Stimulated activated CD4-positive, alpha-beta T cell treated with anti-CD3 and anti-CD28 coated beads, TNF-alpha, amount 100 ng/mL, for 24 hours (primary cell): Measurements from ENCODE around the gene TIMM10.

Experiments
- DNase-seq, 3 experiments: peaks; one replicate each; pipeline ENCODE4 v3.0.0-alpha.2; 2020; ENCODE audit warnings: low read depth in 3 of 3

The TIMM10 gene, protein sequence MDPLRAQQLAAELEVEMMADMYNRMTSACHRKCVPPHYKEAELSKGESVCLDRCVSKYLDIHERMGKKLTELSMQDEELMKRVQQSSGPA

DNA sequence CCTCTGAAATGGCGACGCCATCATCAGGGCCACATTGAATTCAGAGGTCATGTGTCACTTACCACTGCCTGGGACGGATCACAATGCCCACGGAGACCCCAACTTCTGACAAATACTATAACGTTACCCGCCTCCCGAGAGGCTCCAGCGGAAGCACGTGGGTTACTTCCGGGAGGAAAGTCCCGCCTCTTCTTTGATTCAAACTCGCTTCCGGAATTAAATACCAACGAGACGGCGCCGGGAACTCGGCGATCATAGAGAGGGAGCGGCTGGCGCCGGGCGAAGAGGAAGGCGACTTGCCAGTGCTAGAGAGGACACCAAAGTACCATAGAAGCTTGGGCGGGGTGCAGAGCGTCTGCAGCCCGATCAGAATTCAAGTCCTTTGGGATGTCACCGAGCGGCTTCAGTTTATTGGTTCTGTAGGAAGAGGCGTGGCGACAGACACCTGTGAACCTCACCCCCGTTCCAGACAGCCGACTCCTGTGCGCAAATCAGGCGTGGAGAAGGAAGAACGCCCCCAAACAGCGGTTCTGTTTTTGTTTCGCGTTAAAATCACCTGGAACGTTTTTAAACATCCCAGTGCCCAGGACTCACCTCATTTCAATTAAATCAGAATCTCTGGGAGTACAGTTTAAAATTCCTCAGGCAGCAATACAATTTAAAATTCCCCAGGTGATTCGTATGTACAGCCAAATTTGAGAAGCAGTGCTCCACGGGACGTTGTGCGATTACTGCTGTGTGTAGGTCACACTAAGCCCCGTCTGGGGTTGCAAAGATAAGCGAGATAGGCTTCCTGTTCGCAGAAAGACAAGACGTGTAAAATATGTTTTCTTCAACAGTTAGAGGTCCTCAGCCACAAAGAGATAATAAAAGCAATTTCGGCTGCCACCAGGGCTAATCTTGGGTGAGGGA, at the start of gene TIMM10:
Gene TIMM10, minus strand, starts transcription at position 159 of the 912 bp plus-strand sequence. CDS start 565 bp downstream, outside the sequence.
- DNase-seq = peak; percentile 91 to 92 (median 91)

DNA sequence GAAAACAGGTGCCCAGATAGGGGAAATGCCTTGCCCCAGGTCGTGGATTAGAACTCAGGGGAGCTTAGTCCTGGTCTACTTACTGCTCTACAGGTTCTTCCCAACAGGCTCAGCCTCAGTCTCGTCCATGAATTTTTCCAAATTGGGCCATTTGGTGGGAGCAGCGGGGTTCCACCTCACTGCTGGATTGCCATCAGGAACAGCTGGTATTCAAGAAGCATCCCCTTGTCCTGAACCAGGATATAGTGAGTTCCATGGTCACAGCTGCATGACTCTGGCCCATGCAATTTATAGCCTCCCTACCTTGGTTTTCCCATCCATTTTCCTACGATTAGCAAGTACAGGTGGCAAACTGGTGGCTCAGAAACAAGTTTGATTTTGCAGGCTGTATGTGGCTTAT, 43.5 kb upstream of the TIMM10 start:
- DNase-seq = no peak

DNA sequence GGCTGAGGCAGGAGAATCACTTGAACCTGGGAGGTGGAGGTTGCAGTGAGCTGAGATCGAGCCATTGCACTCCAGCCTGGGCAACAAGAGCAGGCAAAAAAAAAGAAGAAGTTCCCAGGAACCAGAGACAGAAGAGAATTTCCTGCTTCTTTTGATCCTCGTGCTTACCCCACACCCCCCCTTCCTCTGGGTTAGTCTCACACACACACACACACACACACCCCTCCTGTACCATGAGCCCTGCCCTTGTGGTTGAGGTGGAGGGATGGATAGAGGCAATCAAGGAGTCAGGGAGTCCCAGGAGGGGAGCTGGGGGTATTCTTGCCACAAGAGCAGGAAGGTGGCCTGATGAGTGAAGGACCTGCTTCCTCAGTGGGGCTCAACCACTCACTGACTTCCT, 41.1 kb upstream of the TIMM10 start:
- no peak for DNase-seq

DNA sequence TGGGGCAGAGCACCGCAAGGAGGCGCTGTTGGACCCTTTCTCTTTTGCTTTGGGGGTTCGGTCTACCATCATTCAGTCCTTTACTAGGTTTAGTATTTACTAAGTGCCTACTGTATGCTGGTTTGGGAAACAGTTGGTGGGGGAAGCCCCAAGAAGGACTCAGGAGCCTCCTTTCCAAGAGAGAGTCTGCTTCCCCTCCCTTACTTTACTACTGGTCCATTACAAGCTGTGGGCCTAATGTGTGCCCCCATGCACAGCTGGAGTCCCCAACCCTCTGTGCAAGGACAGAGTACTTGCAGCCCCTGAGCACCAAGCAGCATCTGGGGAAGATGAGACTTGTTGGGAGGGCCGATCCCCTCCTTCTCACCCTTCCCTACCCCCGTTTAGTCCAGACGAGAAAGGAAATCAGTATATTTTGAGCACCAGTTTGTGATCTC, 37.8 kb upstream of the TIMM10 start:
- DNase-seq = peak in 1 of 3 experiments; percentile 80

DNA sequence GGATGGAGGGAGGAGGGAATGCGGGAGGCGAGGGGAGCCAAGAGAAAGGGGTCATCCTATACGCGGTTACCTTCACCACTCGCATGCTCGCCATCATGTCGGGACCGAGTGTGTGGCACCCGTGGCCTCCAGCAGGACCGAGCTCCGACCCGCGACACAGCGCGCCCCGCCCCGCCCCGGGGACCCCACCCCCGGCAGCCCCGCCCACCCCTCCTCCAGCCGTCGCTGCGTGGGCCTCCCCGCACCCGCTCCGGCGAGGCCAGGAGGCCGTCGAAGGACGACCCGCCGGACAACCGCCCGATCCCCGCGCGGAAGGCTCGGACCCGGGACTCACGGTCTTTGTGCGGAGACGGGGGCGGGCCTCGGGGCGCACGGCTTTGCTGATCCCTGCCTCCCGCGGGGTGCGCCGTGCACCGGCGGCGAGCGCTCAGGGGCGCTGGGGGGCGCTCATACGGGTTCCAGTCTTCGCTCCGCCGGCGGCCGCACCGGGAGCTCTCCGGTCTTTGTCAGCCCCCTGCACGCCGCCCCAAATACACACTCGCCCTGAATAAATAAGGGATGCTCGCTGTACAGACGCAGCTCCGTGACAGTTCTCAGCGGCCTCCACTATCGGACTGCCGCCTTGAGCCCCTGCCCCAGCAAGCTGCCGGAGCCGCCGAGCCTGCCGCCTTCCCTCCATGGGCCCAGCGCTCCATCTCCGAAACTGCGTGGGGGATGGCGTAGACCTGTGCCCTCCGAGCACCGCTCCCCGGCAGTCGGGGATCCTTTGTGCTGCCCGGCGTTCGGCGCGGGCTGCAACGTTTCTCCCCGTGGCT, 37.2 kb upstream of the TIMM10 start, which contains the start of gene UBE2L6:
Gene UBE2L6, minus strand, starts transcription at position 158 of the 815 bp plus-strand sequence. Its CDS starts 61 bp downstream, at position 97.
- DNase-seq = peak; percentile 29 to 90 (median 78)

DNA sequence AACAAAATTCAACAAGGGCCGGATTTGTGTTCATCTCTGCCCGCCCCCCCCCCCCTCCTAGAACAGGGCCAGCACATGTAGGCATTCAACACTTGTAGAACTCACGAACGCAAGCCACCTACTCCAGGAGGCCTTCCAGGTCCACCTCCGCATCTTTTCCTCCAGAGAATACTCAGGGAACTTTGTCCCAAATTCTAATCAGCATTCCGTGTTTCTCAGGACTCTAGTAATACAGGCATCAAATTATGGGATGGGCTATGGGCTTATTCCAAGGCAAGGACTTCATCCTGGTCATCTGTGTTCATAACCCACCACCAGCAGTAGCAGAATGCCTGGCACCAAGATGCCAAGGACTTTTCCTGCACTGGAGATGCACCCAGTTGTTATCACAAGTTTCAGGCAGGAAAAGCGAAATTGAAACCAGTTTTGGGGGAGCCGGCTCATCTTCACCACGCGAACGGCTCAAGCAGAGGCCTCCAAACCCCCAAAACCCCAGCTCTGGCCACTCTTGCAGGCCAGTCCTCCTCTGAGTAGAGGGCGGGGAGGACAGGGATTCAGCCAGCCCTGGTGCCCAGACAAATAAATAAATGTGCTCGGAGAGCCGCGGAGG, 36.5 kb upstream of the TIMM10 start:
- DNase-seq = peak in 1 of 3 experiments; percentile 14

DNA sequence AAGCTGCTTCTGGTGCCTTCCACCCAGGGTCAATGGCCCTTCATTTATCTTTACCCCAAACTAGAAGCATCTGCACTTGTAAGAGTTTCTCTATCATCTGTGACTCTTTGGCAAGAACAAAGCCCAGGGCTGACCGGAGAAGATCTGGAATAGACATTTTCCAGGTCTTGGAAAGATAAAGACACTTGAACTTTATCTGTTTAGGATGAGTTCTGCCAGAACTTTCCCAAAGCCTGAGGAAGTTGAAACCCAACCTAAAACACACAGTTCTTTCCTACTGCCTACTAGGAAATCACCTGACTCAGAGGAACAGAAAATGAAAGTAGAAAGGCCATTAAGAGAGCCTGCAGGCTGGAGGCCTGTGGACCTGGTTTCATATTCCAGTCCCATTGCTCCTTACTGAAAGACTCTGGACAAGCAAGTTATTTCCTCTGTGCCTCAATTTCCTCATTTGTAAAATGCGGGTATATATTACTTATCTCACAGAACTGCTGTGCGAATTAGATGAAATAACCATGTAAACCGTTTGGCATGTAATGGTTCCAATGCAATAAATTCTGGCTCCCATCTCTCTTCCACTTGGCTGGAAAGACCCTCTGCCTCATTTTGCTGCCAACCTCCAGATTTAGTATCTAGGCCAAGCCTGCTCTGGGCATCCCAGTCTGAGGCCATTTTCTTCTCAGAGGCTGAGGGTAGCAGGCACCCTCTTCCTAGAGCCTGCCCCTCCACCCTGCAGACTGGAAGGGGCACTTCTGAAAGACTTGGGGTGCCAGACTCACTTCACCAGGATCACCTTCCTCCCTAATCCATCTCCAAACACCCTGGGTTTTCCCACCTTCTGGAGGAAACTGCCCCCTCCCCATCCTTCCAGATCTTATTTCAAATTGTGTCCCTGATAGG, 35.7 kb upstream of the TIMM10 start:
- DNase-seq = peak in 1 of 3 experiments; percentile 16

DNA sequence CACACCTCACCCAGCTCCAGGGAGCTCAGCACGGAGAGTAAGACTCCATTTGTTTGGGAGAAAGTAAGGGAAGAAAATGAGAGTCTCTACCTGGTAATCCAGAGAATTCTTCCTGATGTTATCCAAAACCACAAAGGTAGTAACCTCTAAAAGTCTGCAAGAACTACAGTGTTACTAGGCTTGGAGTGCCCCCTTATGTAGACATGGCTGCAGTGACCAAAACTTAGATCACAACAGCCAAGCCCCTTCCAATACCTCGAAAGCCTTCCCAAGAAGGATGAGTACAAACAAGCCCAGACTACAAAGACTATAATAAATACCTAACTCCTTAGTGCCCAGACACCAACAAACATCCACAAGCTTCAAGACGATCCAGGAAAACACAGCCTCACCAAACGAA, 32.0 kb upstream of the TIMM10 start:
- no peak for DNase-seq

DNA sequence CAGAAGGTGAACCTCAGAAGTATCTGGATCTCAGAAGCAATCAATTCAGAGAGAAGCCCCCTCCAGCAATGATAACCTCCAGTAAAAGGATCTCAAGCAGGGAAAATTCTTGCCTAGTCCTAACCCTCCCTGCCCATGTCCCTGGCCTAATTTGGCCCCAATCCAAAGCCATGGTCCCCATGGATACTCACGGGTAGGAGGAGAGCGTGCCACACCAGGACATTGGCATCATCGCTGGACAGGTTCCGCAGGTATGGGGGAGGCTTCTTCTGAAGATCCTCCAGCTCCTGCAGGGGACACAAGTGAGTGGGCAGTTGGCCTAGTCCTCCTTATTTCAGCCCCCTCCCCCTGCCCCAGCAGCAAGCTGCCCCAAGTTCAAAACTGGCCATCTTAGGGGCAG, 29.6 kb upstream of the TIMM10 start:
- DNase-seq = no peak

DNA sequence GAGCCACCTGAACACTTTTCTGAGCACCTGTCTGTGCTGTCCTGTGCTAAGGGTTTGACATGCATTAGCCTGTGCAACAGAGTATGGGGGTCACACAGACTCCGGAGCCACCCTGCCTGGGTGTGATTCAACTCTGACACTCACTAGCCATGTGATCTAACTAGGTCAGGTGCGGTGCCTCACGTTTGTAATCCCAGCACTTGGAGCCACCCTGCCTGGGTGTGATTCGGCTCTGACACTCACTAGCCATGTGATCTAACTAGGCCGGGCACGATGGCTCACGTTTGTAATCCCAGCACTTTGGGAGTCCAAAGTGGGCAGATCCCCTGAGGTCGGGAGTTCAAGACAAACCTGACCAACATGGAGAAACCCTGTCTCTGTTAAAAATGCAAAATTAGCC, 25.5 kb upstream of the TIMM10 start:
- no peak for DNase-seq

DNA sequence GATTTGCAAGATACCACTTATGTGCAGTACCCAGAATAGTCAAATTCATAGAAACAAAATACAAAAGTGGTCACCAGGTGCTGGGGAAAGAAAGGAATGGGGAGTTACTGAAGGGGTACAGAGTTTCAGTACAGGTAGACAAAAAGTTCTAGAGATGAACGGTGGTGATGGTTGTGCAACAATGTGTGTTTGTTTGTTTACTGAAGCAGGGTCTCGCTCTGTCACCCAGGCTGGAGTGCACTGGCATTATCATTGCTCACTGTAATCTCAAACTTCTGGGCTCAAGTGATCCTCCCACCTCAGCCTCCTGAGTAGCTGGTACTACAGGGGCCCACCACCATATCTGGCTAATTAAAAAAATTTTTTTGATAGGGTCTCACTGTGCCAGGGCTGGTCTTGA, 24.8 kb upstream of the TIMM10 start:
- DNase-seq = no peak

DNA sequence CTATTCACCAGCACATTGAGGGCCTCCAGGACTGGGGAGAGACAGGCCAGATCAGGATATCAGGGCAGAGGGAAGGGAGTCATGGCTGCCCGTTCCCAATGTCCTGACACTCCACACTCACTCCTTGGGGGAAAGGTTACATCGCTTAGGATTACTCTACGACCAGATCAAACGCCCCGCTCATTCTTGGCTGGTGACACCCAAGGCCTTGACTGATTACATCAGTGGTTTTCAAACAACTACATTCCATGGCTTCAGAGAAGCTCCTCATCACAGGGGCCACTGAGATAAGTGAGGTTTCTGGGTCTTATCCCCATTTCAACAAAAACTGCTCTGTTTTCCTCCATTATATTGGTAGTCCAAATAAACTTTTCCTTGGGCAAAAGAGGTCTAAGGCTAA, 21.9 kb upstream of the TIMM10 start:
- no peak for DNase-seq

DNA sequence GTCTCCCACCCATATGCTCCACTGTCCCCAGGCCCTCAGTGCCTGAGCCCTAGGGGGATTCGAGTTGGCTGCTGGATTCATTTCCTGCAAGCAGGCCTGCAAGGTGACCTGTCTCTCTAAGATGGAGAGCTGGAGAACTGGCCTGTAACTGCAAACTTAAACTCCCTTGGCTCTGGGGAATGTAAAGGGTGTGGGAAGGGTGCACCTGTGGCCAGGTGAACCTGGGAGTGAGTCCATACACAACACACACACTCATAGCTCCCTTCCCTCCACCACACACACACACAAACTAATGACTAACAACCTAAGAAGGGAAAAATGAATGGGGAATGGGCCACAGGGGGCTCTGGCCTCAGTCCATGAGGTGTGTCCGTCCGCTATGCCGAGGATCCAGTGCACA, 21.4 kb upstream of the TIMM10 start:
- DNase-seq = no peak

DNA sequence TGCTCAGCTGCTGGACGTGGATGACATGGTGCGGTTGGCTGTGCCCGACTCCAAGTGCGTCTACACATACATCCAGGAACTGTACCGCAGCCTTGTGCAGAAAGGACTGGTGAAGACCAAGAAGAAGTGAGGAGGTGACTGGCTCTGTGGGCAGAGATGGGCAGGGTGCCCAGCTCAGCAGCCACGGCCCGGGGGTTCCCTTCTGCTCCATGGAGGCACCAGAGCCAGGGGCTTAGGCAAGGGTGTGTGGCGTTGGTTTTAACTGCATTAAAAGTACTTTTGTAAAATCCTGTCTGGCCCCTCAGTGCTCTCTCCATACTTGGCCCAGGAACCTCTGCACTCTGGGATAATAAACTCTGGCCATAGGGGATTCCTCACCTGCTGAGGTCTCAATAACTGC, 19.4 kb upstream of the TIMM10 start:
- no peak for DNase-seq

DNA sequence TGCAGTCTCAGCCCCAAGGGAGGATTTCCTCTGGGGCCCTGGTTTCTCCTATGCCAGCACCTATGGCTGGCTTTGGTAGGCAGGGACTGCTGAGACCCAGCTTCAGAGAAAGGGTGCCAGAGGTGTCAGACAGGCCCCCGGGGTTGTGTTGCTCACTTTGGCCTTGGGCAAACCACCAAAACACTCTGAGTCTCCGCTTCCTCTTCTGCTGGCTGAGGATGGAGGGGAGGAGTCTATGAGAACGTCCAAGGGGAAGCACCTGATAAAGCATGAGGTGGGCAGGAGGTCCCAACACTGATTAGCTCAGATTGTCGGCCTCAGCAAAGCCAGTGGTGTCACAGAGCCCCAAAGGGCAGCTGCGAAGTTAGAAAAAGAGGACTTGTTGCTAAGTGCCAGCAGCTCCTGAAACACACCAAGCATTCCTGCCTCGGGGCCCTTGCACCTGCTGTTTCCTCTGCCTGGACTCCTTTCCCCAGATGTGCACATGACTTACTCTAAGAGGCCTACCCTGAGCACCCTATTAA, 17.4 kb upstream of the TIMM10 start:
- DNase-seq = no peak

DNA sequence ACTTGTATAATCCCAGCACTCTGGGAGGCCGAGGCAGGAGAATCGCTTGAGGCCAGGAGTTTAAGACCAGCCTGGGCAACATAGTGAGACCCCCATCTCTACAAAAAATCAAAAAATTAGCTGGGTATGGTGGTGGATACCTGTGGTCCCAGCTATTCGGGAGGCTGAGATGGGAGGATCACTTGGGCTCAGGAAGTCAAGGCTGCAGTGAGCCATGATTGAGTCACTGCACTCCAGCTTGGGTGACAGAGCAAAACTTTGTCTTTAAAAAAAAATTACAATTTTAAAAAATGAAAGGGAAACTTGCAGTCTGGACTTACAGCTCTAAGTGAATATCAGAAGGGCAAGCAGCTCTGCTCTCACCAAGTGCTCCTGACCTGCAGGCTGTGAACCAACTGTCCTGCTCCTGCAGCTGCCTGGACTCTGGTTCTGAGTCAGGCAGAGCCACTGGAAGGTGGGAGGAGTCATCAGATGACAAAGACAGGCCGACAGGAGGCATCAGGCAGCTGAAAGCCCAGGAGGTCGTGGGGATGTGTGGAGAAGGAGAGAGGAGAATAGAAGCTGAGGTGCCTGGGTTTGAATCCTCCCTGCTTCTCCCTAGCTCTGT, 16.4 kb upstream of the TIMM10 start:
- no peak for DNase-seq

DNA sequence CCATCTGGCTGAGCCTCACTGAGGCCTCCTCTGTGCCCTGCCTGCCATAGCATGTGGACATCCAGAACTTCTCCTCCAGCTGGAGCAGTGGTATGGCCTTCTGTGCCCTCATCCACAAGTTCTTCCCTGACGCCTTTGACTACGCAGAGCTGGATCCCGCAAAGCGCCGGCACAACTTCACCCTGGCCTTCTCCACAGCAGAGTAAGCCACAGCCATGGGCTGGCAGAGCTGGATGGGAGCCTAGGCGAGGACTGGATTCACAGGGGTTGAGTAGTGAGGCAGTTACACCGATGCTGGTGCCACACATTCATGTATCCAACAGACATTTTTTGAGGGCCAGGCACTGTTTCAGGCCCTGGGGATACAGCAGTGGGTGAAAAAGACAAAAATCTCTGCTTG, 15.9 kb upstream of the TIMM10 start:
- DNase-seq = no peak

DNA sequence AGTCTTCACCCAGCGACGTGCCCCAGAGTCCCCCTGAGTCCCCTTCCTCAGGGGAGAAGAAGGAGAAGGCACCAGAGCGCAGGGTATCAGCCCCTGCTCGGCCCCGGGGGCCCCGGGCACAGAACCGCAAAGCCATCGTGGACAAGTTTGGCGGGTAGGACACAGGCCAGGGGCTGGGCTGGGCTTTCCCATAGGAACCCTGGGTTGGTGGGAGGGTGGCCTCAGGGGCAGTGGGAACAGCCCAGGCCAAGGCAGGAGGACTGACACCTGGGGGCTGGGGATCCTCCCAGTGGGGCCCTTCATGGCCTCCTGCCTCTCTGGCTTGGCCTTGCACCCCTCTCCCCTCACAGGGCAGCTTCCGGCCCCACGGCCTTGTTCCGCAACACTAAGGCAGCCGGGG, 15.3 kb upstream of the TIMM10 start:
- DNase-seq = no peak

DNA sequence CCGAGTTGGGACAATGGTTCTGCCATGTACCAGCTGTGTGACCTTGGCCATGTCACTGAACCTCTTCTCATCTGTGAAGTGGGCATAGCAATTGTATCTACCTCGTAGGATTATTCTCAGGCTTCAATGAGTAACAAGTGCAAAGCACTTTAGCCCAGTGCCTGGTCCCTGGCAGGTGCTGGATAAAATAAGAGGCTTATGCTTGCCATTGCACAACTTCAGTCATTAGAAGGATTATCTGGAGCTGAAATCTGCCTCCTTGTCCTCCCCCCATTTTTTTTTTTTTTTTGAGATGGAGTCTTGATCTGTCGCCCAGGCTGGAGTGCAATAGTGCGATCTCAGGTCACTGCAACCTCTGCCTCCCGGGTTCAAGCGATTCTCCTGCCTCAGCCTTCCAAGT, 14.0 kb upstream of the TIMM10 start:
- DNase-seq = no peak

DNA sequence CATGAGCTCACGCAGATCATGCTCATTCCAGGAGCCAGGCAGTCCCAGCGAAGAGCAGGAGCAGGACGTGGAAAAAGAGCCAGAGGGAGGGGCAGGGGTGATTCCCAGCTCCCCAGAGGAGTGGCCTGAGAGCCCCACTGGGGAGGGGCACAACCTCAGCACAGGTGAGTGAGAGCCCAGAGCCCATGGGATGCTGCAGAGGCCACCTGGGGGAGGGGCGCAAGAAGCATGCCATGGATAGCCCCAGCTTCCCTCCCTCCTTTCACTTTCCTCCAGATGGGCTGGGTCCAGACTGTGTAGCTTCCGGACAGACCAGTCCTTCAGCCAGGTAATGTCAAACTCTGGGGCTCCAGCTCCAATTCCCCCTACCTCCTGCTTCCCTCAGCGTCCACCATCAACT, 13.0 kb upstream of the TIMM10 start:
- DNase-seq = no peak
